GM12878 (cell line): ENCODE results near the gene CDC25C. TPM values are rescaled to one million over a fixed set of nuclear protein-coding genes. Genes with fewer than 3 reads are reported as not detected.

ENCODE experiments used
- ATAC-seq: fragments of 200-7000 bp; cut with Tn5 transposase; 3 replicates; pipeline ENCODE4 v1.9.1; 2020; ENCODE audit warnings: mild to moderate bottlenecking, moderate library complexity
- BruUV-seq: library from RNA; stranded (reverse); fragments of 400-500 nt; replicated peaks from 2 replicates; lab custom pipeline; 2021; lab: Mats Ljungman, UMichigan
- CTCF ChIA-PET: fragments of 300-600 bp; sonication (Branson Sonifier 250); formaldehyde crosslinking; extraction: SDS; loops from one replicate; lab custom pipeline; 2021; ENCODE audit warnings: inconsistent platforms; lab: Yijun Ruan, JAX
- POLR2A ChIA-PET: fragments of 350-600 bp; formaldehyde crosslinking; extraction: SDS; loops from one replicate; lab custom pipeline; 2021; ENCODE audit warnings: inconsistent platforms; lab: Charles Lee
- RAD21 ChIA-PET: fragments of 300-600 bp; sonication (Branson Sonifier 250); formaldehyde crosslinking; loops from one replicate; lab custom pipeline; 2023; ENCODE audit warnings: antibody characterized with exemption; ENCODE audit not compliant: unreplicated experiment; lab: Charles Lee
- SMC1A ChIA-PET: fragments of 300-600 bp; sonication (Branson Sonifier 250); formaldehyde crosslinking; loops from one replicate; lab custom pipeline; 2023; ENCODE audit not compliant: unreplicated experiment, uncharacterized antibody; lab: Charles Lee
- DNase-seq: peaks from one replicate; pipeline ENCODE4 v3.0.0-alpha.2; 2011; ENCODE audit warnings: low read depth, low spot score
- FAIRE-seq: peaks from 3 replicates; lab custom pipeline; 2011; peaks lifted over from hg19 to GRCh38; lab: Jason Lieb, UNC
- H2AFZ ChIP-seq: 2 replicates; pipeline ENCODE4 v1.6.0; 2011; ENCODE audit warnings: low read depth, low read length, control low read depth; ENCODE audit not compliant: control insufficient read depth
- H3K27ac ChIP-seq: 2 replicates; pipeline ENCODE4 v1.5.1; 2011; ENCODE audit warnings: control low read depth; ENCODE audit not compliant: control insufficient read depth, insufficient read depth
- H3K27me3 ChIP-seq, 2 experiments: replicated peaks in 1 of 2; 2 replicates each; pipeline versions ENCODE4 v1.6.0 to v1.6.1; 2011; ENCODE audit warnings: low read length in 1 of 2; ENCODE audit not compliant: control insufficient read depth in 2 of 2, insufficient read depth in 2 of 2
- H3K36me3 ChIP-seq, 2 experiments: 2 replicates each; pipeline ENCODE4 v1.5.1; 2011; ENCODE audit warnings: low read length in 1 of 2; ENCODE audit not compliant: control insufficient read depth in 2 of 2, insufficient read depth in 2 of 2
- H3K4me1 ChIP-seq: 2 replicates; pipeline ENCODE4 v1.6.1; 2011; ENCODE audit warnings: mild to moderate bottlenecking, low read length, moderate library complexity, mixed read lengths; ENCODE audit not compliant: control insufficient read depth, insufficient read depth
- H3K4me2 ChIP-seq: 2 replicates; pipeline ENCODE4 v1.6.0; 2011; ENCODE audit warnings: control low read depth; ENCODE audit not compliant: control insufficient read depth, insufficient read depth
- H3K4me3 ChIP-seq: fragments of 200-600 bp; sonication (generic); 2 replicates; pipeline ENCODE4 v1.5.1; 2016
- H3K79me2 ChIP-seq: 2 replicates; pipeline ENCODE4 v1.6.0; 2011; ENCODE audit warnings: low read length; ENCODE audit not compliant: control insufficient read depth, insufficient read depth
- H3K9ac ChIP-seq: 2 replicates; pipeline ENCODE4 v1.8.0; 2011; ENCODE audit warnings: low read length, control low read depth, mixed read lengths; ENCODE audit not compliant: control insufficient read depth, insufficient read depth
- H3K9me3 ChIP-seq: replicated peaks from 3 replicates; pipeline ENCODE4 v1.5.1; 2011; ENCODE audit warnings: mild to moderate bottlenecking, low read length; ENCODE audit not compliant: control insufficient read depth, insufficient read depth
- H4K20me1 ChIP-seq: 2 replicates; pipeline ENCODE4 v1.6.0; 2011; ENCODE audit not compliant: control insufficient read depth, insufficient read depth
- EGR1 ChIP-seq, 2 experiments: IDR thresholded peaks; 1 replicate in 1 of 2; 2 replicates in 1 of 2; pipeline ENCODE4 v1.6.1; 2011 to 2012; ENCODE audit warnings: low read depth in 2 of 2, low read length in 2 of 2, borderline replicate concordance in 1 of 2, mild to moderate bottlenecking in 1 of 2, moderate library complexity in 1 of 2
- KLF5 ChIP-seq: fragments of 450-650 bp; IDR thresholded peaks from 2 replicates; pipeline ENCODE4 v1.6.1; 2014; ENCODE audit warnings: mild to moderate bottlenecking; ENCODE audit not compliant: partially characterized antibody
- SUZ12 ChIP-seq: fragments of 200-600 bp; sonication (generic); IDR thresholded peaks from one replicate; pipeline ENCODE4 v1.6.1; 2018; ENCODE audit warnings: antibody characterized with exemption, mild to moderate bottlenecking; ENCODE audit not compliant: unreplicated experiment
- WGBS: methylation state at CpG from one replicate; pipeline ENCODE4 v1.1.6; 2016; ENCODE audit warnings: low lambda C conversion rate; ENCODE audit not compliant: insufficient replicate concordance, insufficient coverage; ENCODE audit errors: missing lambda C conversion rate; 5-methylcytosine and 5-hydroxymethylcytosine counted together
- in situ Hi-C: fragments of 300-500 bp; cut with MboI; formaldehyde crosslinking; loops from 9 replicates; pipeline ENCODE4 v1.14.3; 2018; ENCODE audit warnings: mixed read lengths
- intact Hi-C: fragments of 100-400 bp; cut with micrococcal nuclease; formaldehyde crosslinking; loops from one replicate; pipeline ENCODE4 v1.14.2; 2022; ENCODE audit not compliant: unreplicated experiment
- polyA plus RNA-seq, 11 experiments: library from polyadenylated mRNA; depleted of rRNA in 4 of 11; unstranded in 6 of 11; stranded (reverse) in 5 of 11; fragments of >200 nt; fragmentation: Nextera tagmentation in 4 of 11; fragmentation: Illumina TruSeq in 1 of 11; extraction: Ambion mirVana in 4 of 11; extraction: Trizol in 1 of 11; gene quantifications; 1 replicate in 1 of 11; 2 replicates in 10 of 11; pipeline versions ENCODE4 v1.2.1 to v1.2.3, GENCODE V29; 2011 to 2016; ENCODE audit warnings: inconsistent platforms in 2 of 11, missing spikeins in 2 of 11, low read depth in 1 of 11
- total RNA-seq, 4 experiments: library from RNA; depleted of rRNA in 3 of 4; stranded (reverse); fragments of >200 nt in 3 of 4; fragmentation: Illumina TruSeq in 1 of 4; extraction: Trizol in 1 of 4; gene quantifications; 2 replicates each; pipeline versions ENCODE4 v1.2.1 to v1.2.3, GENCODE V29; 2013 to 2021

Gene CDC25C
- total and polyA plus RNA-seq, 10 of the 15 experiments (the other 5 are each of a cell fraction or from before 2014, with no cell fraction given), result 9.2 to 30.7 (median 14.9) TPM

- Histone ChIP-seq H3K79me2 (no peaks in the 10 kb centered on the region), H3K27ac (no peak overlapping the region), H3K9ac (no peak overlapping the region; the same call in 1 of the 2 replicates), H3K4me2 (peak overlapping the region; percentile 59), H3K4me3 (peak overlapping the region; percentile 13; the same call in 1 of the 2 replicates), H3K4me1 (peaks cover 13% of the 10 kb centered on the region), H2AFZ (no peak overlapping the region; the same call in 1 of the 2 replicates), H3K9me3 (no peaks in the 10 kb centered on the region; the same call in 2 of the 3 replicates), H3K36me3 (no peaks in the 10 kb centered on the region), H3K27me3 (peaks cover 6 to 15% of the 10 kb centered on the region in 2 experiments), H4K20me1 (no peaks in the 10 kb centered on the region)
- no TSS peak for BruUV-seq
- DNase-seq, result no peak
- in situ Hi-C loops, result no loop called here
- ChIA-PET SMC1A (interaction anchor here (0.7 kb wide), 1 partner anchor 15 kb away, joined by 4 read pairs; no protein-coding TSS in a partner anchor), POLR2A (no interaction called here), RAD21 (no interaction called here), CTCF (interaction anchor here (0.6 to 2.5 kb wide), 3 partner anchors 32 to 211 kb away, joined by 3 to 8 read pairs (median 4); partner anchors contain the start of gene KDM3B)
- FAIRE-seq, result no peak
- intact Hi-C loops, result no loop called here
- peak; percentile 60 for ATAC-seq
- WGBS, result 21% methylated on average over 63 of the region's 67 CpGs
- peak; percentile 83 for TF ChIP-seq SUZ12
- TF ChIP-seq KLF5, result no peak
- peak in 1 of 2 experiments; percentile 46; a peak in 1 of 3 replicates for TF ChIP-seq EGR1 (IDR thresholded peaks at IDR 0.05; ENCODE audit: borderline replicate concordance in 1 of 2, low read depth in 2 of 2, low read length in 2 of 2)
Measured at GRCh38 chr5:138241688-138242571, 89.7 kb downstream of the CDC25C start.
